Stimulated activated naive B cell treated with anti-CD40 and anti-IgM and Interleukin-4, amounts not matched to agents 10 μg/mL and 1 μg/mL and 100 μg/mL, for 72 hours (primary cell): Measurements from ENCODE around the gene IFIT1.
"Not testable (repeated sequence)": the region's sequence is repeated elsewhere in the genome, so short reads cannot be mapped to it uniquely, and the experiment has no call there.

Experiments
- ATAC-seq, 2 donors: fragments of 150-1000 bp; cut with Tn5 transposase; replicated peaks; 2 replicates each; pipeline ENCODE4 v1.10.0; 2021; ENCODE audit warnings: moderate library complexity in 1 of 2
- DNase-seq: peaks from one replicate; pipeline ENCODE4 v3.0.0; 2021
- H3K27ac Mint-ChIP-seq: one replicate; pipeline ENCODE4 v1.8.0; 2022; ENCODE audit warnings: mild to moderate bottlenecking, mixed read lengths
- H3K27me3 Mint-ChIP-seq, 2 donors: one replicate each; pipeline ENCODE4 v1.8.0; 2022; ENCODE audit warnings: mixed read lengths in 2 of 2
- H3K36me3 Mint-ChIP-seq, 2 donors: one replicate each; pipeline ENCODE4 v1.8.0; 2022; ENCODE audit warnings: mixed read lengths in 2 of 2, mild to moderate bottlenecking in 1 of 2
- H3K4me1 Mint-ChIP-seq, 2 donors: one replicate each; pipeline ENCODE4 v1.8.0; 2022; ENCODE audit warnings: mixed read lengths in 2 of 2, mild to moderate bottlenecking in 1 of 2
- H3K4me3 Mint-ChIP-seq, 2 donors: one replicate each; pipeline ENCODE4 v1.8.0; 2022; ENCODE audit warnings: mild to moderate bottlenecking in 2 of 2, mixed read lengths in 2 of 2, moderate library complexity in 1 of 2
- H3K9me3 Mint-ChIP-seq, 2 donors: one replicate each; pipeline ENCODE4 v1.8.0; 2022; ENCODE audit warnings: mixed read lengths in 2 of 2, mild to moderate bottlenecking in 1 of 2

Gene IFIT1

DNA sequence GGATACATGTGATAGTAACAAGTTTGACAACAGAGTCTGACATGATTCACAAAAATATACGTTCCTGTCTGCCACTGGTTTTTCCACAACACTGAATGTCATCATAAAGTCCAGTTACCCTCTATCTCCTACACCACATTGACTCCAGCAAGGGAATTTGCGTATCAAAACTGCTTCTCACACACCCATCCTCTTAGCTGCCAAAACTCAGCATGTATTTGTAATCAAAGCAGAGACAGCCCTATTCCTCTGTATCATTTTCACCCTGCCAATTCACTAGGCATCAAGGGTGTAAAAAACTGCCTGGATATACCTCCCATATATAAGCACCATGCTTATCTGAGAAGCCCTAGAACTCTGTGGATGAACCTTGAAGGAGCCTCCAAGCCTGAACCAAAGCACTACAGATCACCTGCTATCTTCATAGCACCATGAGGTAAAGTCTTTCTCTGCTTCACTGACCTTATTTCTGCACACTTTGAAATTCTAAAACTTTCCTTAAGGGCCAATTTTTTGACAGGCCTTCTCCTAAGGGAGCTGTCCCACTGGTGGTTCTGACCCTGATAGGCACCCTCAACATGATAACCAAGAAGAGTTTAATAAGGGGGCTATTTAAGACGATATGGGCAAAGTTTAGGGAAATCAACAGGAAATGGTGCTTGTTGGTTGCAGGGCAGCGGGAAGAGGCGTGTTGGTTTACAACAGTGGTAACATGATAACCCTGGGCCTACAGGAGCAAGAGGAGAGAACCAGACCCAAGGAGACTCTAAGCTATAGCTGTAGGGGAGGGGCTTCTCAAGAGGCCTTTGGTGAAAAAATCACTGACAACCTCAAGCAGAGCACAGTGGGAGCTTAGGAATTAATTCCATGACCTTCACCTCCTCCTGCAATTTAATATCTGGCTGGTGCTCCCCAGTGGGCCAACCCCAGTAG is 14.5 kb upstream of the IFIT1 start, which contains the start of gene IFIT1B:
IFIT1B (plus strand) TSS at position 352 of the 933 bp plus-strand sequence; CDS start at position 432, 80 bp downstream.
- Mint-ChIP-seq H3K4me3 (no peak within 1 kb of the TSS), H3K9me3 (no peaks in the 10 kb centered on the region)

DNA sequence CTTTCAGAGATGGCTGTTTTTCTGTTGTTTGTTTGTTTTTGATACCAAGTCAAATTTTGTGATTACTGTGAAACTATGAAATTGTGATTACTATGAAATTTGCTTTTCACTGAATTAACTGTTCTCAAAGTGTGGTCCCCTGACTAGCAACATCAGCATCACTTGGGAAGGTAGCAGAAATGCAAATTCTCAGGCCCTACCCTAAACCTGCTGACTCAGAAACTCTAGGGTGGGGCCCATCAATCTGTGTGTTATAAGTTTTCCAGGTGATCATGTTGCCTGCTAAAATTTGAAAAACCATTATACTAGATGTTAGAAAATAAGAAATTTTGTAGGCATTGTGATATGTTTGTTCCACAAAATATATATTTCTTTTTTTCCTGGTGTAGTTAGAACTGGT is 13.3 kb upstream of the IFIT1 start:
- peaks cover 4% of the 10 kb centered on the region in 2 donors for H3K4me1 Mint-ChIP-seq
- DNase-seq (no peak), ATAC-seq (no peak)
- no peaks in the 10 kb centered on the region for H3K9me3 Mint-ChIP-seq
- H3K27me3 Mint-ChIP-seq: no peaks in the 10 kb centered on the region
- no peak overlapping the region for H3K4me3 Mint-ChIP-seq
- no peaks in the 10 kb centered on the region for H3K36me3 Mint-ChIP-seq
- no peak overlapping the region for H3K27ac Mint-ChIP-seq

More for the DNA sequence above, 14.5 kb upstream of the IFIT1 start, which contains the start of gene IFIT1B:
- Mint-ChIP-seq H3K4me1 (no peaks in the 10 kb centered on the region), H3K36me3 (no peaks in the 10 kb centered on the region), H3K27me3 (no peaks in the 10 kb centered on the region), H3K27ac (no peak within 1 kb of the TSS)
- ATAC-seq: no peak
- no peak for DNase-seq

DNA sequence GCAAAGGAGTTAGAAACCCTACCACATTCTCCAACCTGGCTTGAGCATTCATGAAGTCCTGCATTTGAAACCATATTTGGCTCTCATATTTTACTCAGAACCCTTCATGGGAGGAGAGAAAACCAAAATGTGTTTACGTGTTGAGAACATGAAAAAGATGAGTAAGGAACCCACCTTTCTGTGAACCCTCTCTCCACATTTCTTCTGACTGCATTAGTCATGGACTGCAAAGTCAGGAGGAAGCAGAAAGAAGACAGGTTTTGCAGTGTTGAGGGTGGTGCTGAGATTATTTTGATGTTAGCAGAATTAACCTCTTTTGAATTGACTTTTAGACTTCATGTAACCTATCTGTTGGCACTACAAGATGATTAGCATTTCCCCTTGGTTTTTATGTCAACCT is 9.7 kb upstream of the IFIT1 start:
- Mint-ChIP-seq H3K36me3 (no peaks in the 10 kb centered on the region), H3K9me3 (no peaks in the 10 kb centered on the region), H3K4me3 (no peak overlapping the region), H3K27ac (no peak overlapping the region), H3K27me3 (no peaks in the 10 kb centered on the region), H3K4me1 (peaks cover 12 to 17% of the 10 kb centered on the region in 2 donors)
- ATAC-seq (no peak), DNase-seq (no peak)

DNA sequence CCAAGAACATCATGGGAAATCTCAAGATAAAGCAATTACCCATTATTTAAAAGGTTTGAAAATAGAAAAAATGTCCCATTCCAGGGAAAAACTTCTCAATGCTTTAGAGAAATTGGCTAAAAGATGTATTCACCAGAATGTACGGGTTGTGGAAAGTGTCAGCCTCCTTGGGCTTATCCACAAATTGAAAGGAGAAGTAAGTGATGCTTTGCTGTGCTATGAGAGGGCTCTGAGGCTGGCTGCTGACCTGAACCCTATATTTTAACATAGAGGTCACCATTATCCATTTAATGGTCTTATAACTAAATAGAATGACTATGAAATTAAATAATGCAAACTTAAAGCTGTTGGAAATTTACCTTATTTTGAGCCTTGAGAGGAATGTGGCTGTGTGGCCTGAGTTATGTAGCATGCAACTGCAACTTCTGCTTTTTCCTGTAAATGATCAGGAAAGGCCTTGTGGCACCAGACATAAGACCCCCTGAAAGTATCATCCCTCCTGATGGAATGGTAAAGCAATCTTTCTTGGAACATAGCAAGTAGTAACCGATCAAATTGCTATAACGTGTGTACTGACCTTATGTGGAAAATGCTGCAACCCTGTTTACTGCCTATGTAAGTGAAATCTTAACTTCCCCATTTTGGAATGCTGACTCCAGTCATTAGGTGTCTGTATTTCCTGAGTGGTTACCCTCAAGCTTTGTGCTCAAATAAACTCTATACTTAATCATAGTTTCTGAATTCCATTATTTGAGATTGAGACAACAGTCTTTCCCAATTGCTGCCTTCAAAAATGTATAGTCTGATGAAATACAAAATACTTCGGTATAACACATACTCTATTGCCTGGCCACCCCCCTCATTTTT is 7.7 kb upstream of the IFIT1 start:
- Mint-ChIP-seq H3K4me1 (peaks cover 12 to 17% of the 10 kb centered on the region in 2 donors), H3K4me3 (peak overlapping the region in 1 of 2 donors; percentile 25), H3K9me3 (no peaks in the 10 kb centered on the region), H3K36me3 (no peaks in the 10 kb centered on the region), H3K27me3 (no peaks in the 10 kb centered on the region), H3K27ac (no peak overlapping the region)
- DNase-seq: no peak
- peak; percentile 90 to 94 for ATAC-seq

DNA sequence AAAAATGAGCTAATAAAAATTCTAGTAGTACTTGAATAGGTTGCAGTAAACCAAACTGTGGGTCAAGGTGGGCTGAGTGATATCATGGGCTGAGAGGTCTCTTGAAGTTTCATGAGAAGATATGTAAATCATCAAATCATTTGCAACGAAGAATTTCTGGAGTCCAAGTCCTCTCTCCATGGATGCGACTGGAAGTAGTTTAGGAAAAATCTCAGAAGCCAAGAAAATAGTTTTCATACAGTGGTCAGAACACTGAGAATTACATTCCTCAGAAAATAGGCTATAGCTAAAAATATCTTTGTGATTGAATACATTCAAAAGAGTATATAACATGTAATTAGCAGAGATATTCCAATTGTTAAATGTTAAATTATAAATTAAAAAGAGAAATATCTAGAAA is 3.6 kb upstream of the IFIT1 start:
- DNase-seq (no peak), ATAC-seq (no peak)
- no peaks in the 10 kb centered on the region for H3K36me3 Mint-ChIP-seq
- no peaks in the 10 kb centered on the region for H3K9me3 Mint-ChIP-seq
- peaks cover 16 to 38% of the 10 kb centered on the region in 2 donors for H3K4me1 Mint-ChIP-seq
- H3K27me3 Mint-ChIP-seq: no peaks in the 10 kb centered on the region
- H3K27ac Mint-ChIP-seq: no peak overlapping the region
- H3K4me3 Mint-ChIP-seq: no peak overlapping the region

DNA sequence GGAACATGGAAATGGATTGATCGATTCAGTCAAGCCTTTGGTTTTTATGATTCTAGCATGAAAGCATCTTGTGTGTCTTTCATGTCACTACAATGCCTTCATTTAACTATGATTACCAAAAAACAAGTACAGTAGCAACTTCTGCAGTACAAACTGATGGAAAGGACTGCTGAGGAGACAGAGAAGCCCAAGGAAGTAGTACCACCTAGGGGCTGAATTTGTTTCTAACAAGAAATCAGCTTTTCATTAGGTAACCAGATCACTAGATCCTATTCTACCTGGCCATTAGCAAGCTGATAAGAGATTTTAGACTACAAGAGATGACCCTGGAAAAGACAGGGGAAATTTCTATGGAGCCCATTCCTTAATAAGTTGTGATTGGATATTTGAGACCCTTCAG is 3.2 kb upstream of the IFIT1 start:
- no peak overlapping the region for H3K27ac Mint-ChIP-seq
- ATAC-seq: no peak
- H3K27me3 Mint-ChIP-seq: no peaks in the 10 kb centered on the region
- H3K4me3 Mint-ChIP-seq: no peak overlapping the region
- H3K9me3 Mint-ChIP-seq: no peaks in the 10 kb centered on the region
- peaks cover 13 to 33% of the 10 kb centered on the region in 2 donors for H3K4me1 Mint-ChIP-seq
- no peak for DNase-seq
- no peaks in the 10 kb centered on the region for H3K36me3 Mint-ChIP-seq

DNA sequence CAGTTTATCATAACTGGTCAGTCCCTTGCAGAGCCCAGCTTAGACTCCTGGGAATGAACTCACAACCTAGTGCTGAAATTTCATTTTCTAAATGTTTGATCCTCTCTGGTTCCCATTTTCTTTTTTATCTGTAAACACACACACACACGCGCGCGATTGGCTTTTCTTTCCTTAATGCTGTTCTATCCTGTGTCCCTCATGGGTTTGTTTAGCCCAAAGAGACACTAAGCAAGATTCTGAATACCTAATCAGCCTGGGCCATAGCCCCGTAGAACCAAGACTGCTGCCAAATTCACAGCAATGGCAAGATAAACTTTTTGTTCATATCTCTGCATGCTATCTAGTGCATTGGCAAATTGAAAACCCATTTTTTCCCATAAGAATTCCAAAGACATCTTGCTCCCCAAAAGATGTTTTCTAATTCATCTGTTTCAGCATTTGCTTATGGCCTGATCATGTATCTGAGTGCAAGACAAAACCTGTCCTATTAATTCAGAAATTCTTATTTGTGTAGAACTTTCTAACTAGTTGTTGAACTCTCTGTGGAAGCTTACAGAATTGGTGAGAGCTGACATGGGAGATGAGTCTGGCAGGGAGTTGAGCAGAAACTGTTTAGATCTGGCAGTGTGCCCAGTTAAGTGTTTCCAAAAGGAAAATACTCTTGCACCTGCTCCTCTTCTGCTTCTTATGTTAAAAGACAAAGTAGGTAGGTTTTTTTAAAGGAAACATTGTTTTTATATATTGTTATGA is 1.8 kb upstream of the IFIT1 start:
- H3K4me1 Mint-ChIP-seq: peaks cover 10 to 27% of the 10 kb centered on the region in 2 donors
- no peaks in the 10 kb centered on the region for H3K9me3 Mint-ChIP-seq
- H3K27me3 Mint-ChIP-seq: no peaks in the 10 kb centered on the region
- DNase-seq (no peak), ATAC-seq (no peak)
- no peaks in the 10 kb centered on the region for H3K36me3 Mint-ChIP-seq
- no peak overlapping the region for H3K27ac Mint-ChIP-seq
- no peak overlapping the region for H3K4me3 Mint-ChIP-seq

DNA sequence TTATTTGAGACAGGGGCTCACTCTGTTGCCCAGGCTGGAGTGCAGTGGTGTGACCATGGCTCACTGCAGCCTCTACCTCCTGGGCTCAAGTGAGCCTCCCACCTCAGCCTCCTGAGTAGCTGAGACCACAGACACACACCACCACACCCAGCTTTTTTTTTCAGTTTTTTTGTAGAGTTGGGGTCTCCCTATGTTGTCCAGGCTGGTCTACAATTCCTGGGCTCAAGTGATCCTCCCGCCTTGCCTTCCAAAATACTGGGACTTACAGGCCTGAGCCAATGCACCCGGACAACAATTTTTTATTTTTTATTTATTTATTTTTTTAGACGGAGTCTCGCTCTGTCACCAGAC is 1.2 kb upstream of the IFIT1 start:
- not testable (repeated sequence) for H3K4me3 Mint-ChIP-seq, H3K27me3 Mint-ChIP-seq, H3K9me3 Mint-ChIP-seq, H3K36me3 Mint-ChIP-seq, H3K27ac Mint-ChIP-seq, DNase-seq, ATAC-seq
- peaks cover 10 to 27% of the 10 kb centered on the region in 2 donors for H3K4me1 Mint-ChIP-seq

DNA sequence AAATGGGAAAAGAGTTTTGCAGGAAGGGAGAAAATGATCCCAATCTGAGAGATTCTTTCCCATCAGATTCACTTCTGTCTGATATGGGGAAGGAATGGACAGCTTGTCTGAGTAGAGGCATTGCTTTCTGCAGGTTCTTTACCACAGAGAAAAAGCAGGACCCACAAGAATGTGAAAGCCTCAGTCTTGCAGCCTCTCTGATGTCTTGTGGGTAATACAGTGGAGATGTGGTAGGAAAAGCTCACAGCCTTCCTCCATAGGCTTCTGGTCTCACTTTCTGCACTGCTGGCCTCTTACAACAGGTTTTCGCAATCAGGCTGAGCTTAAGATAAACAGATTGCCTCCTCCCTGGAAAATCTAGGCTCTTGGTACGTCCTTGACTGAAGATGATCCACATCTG is 551 bp downstream of the IFIT1 start:
- no peak overlapping the region for H3K27ac Mint-ChIP-seq
- peaks cover 10 to 30% of the 10 kb centered on the region in 2 donors for H3K4me1 Mint-ChIP-seq
- DNase-seq: no peak
- no peaks in the 10 kb centered on the region for H3K9me3 Mint-ChIP-seq
- H3K36me3 Mint-ChIP-seq: no peaks in the 10 kb centered on the region
- peak in 1 of 2 donors; percentile 28 for ATAC-seq
- no peaks in the 10 kb centered on the region for H3K27me3 Mint-ChIP-seq
- peak overlapping the region; percentile 81 to 84 for H3K4me3 Mint-ChIP-seq

DNA sequence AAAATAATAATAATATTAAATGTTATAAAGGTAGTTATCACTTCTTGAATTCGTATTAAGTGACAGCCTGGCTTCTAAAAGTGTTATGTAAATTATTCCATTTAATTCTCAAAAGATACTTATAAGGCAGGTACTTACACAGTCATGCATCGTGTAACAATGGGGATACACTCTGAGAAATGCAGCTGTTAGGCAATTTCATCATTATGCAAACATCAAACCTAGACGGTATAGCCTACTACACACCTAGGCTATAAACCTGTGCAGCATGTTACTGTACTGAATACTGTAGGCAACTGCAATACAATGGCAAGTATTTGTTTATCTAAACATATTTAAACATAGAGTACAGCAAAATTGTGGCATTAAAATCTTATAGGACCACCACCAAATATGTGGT is 1.5 kb downstream of the IFIT1 start:
- Mint-ChIP-seq H3K9me3 (no peaks in the 10 kb centered on the region), H3K4me3 (no peak overlapping the region), H3K27me3 (no peaks in the 10 kb centered on the region), H3K4me1 (peaks cover 10 to 32% of the 10 kb centered on the region in 2 donors), H3K27ac (no peak overlapping the region), H3K36me3 (no peaks in the 10 kb centered on the region)
- DNase-seq (no peak), ATAC-seq (no peak)

DNA sequence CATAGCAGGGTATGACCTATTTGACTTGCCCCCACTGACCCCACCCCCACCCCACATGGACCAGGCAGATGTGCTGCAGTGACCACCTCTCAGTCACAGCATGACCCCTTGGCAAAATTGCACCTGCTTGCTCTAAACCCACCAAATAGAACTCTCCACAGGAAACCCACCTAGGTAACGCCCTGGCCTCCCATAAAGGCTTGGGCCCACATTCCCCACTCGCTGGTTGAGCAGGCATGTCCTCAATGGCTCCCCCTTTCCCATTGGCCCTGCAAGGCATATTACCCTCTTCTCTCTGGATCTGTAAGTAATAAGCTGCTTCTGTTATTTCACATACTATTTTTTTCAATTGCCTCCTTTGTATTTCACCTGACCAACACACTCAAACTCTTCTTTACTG is 2.7 kb downstream of the IFIT1 start:
- Mint-ChIP-seq H3K9me3 (no peaks in the 10 kb centered on the region), H3K4me3 (no peak overlapping the region), H3K4me1 (peaks cover 11 to 32% of the 10 kb centered on the region in 2 donors), H3K27me3 (no peaks in the 10 kb centered on the region), H3K27ac (no peak overlapping the region), H3K36me3 (no peaks in the 10 kb centered on the region)
- DNase-seq (no peak), ATAC-seq (no peak)

DNA sequence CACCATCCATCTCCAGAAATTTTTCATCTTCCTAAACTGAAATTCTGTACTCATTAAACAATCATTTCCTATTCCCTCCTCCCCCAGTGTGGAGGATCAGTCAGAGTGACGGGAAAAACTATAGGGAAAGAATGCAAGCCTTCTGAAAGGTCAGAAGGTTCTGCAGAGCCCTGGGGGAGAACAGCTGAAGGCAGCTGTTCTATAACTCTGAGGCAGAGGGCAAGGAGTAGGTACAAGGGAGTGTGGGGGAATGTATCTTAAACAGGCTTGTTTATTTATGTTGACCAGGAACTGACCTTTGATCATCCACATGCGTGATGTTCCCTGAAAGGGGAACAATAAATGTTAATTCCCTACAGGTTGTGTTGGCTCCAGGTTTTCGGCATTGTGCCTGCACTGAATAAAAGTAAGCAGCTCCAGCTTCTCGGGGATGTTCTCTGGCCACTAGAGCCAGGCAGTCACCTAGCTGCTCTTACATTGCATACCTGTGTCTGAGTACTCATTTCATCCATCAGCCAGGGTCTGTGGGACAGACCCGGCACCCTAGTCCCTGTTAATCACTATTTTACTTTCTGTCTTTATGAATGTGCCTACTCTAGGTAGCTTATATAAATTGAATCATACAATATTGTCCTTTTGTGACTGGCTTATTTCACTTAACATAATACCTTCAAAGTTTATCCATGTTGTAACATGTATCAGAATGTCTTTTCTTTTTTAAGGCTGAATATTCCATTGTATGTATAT is 5.8 kb downstream of the IFIT1 start:
- DNase-seq: no peak
- H3K4me1 Mint-ChIP-seq: peaks cover 7 to 19% of the 10 kb centered on the region in 2 donors
- no peaks in the 10 kb centered on the region for H3K9me3 Mint-ChIP-seq
- no peak overlapping the region for H3K27ac Mint-ChIP-seq
- ATAC-seq: no peak
- H3K36me3 Mint-ChIP-seq: peaks cover 0 to 2% of the 10 kb centered on the region in 2 donors
- no peaks in the 10 kb centered on the region for H3K27me3 Mint-ChIP-seq
- H3K4me3 Mint-ChIP-seq: no peak overlapping the region

DNA sequence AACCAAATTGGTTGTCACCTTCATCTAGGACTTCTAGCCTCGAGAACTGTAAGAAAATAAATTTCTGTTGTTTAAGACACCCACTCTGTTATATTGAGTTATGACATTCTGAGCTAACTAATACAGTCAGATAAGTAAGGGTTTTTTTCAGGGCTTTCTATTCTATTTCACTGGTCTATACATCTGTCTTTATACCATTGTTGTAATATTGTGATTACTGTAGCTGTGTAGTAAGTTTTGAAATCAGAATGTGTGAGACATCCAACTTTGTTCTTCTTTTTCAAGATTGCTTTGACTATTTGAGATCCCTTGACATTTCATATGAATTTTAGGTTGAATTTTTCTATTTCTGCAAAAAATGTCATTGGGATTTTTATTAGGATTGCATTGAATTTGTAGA is 7.5 kb downstream of the IFIT1 start:
- ATAC-seq (no peak), DNase-seq (no peak)
- H3K4me3 Mint-ChIP-seq: no peak overlapping the region
- H3K27me3 Mint-ChIP-seq: no peaks in the 10 kb centered on the region
- peaks cover 5 to 14% of the 10 kb centered on the region in 2 donors for H3K4me1 Mint-ChIP-seq
- no peak overlapping the region for H3K27ac Mint-ChIP-seq
- H3K9me3 Mint-ChIP-seq: no peaks in the 10 kb centered on the region
- peaks cover 0 to 2% of the 10 kb centered on the region in 2 donors for H3K36me3 Mint-ChIP-seq
